Liver (tissue), 9 donors: Measurements from ENCODE around the gene VPS72. TPM values are rescaled to one million over a fixed set of nuclear protein-coding genes. Genes with fewer than 3 reads are reported as not detected.

Source experiments
- DNase-seq: peaks from one replicate; pipeline ENCODE4 v3.0.0-alpha.2; 2017; ENCODE audit warnings: low spot score
- H3K27ac ChIP-seq, 2 donors: one replicate each; pipeline ENCODE4 v1.7.0; 2013; ENCODE audit warnings: inconsistent platforms in 2 of 2, low read length in 2 of 2, control low read depth in 1 of 2, low read depth in 1 of 2, mild to moderate bottlenecking in 1 of 2
- H3K27me3 ChIP-seq, 4 donors: one replicate each; pipeline versions ENCODE4 v1.6.1 to v1.7.0; 2013; ENCODE audit warnings: low read length in 3 of 4, inconsistent platforms in 1 of 4, mild to moderate bottlenecking in 1 of 4, moderate library complexity in 1 of 4; ENCODE audit not compliant: control insufficient read depth in 4 of 4, insufficient read depth in 4 of 4
- H3K36me3 ChIP-seq, 4 donors: one replicate each; pipeline versions ENCODE4 v1.6.1 to v1.7.0; 2013; ENCODE audit warnings: low read length in 3 of 4, mild to moderate bottlenecking in 3 of 4, low read depth in 1 of 4, moderate library complexity in 1 of 4; ENCODE audit not compliant: control insufficient read depth in 4 of 4, insufficient read depth in 3 of 4
- H3K4me1 ChIP-seq, 4 donors: one replicate each; pipeline versions ENCODE4 v1.6.1 to v1.7.0; 2013; ENCODE audit warnings: low read length in 3 of 4, mild to moderate bottlenecking in 3 of 4, moderate library complexity in 1 of 4; ENCODE audit not compliant: control insufficient read depth in 4 of 4, insufficient read depth in 4 of 4
- H3K4me3 ChIP-seq, 3 donors: one replicate each; pipeline versions ENCODE4 v1.6.1 to v1.7.0; 2013; ENCODE audit warnings: low read length in 3 of 3, control low read depth in 1 of 3, low read depth in 1 of 3, mild to moderate bottlenecking in 1 of 3
- H3K9ac ChIP-seq, 2 donors: one replicate each; pipeline ENCODE4 v1.7.0; 2013; ENCODE audit warnings: low read length in 2 of 2, mild to moderate bottlenecking in 2 of 2, moderate library complexity in 2 of 2, control low read depth in 1 of 2, low read depth in 1 of 2
- H3K9me3 ChIP-seq, 4 donors: one replicate each; pipeline versions ENCODE4 v1.6.1 to v1.7.0; 2013; ENCODE audit warnings: low read length in 3 of 4; ENCODE audit not compliant: control insufficient read depth in 4 of 4
- CTCF ChIP-seq: fragments of 150-350 bp; IDR thresholded peaks from 2 replicates; pipeline ENCODE4 v1.5.1; 2017; ENCODE audit warnings: improper control_type of control experiment, low read depth, low read length; ENCODE audit not compliant: missing input control
- EGR1 ChIP-seq, 2 donors: IDR thresholded peaks; 2 replicates each; pipeline ENCODE4 v1.6.1; 2016 to 2018; ENCODE audit warnings: antibody characterized with exemption in 2 of 2, low read depth in 2 of 2
- FOXA1 ChIP-seq: IDR thresholded peaks from 2 replicates; pipeline ENCODE4 v1.6.1; 2016; ENCODE audit warnings: antibody characterized with exemption
- FOXA2 ChIP-seq: IDR thresholded peaks from 2 replicates; pipeline ENCODE4 v1.6.1; 2016; ENCODE audit warnings: antibody characterized with exemption
- GABPA ChIP-seq, 2 donors: IDR thresholded peaks in 1 of 2; conservative IDR thresholded peaks in 1 of 2; 2 replicates each; pipeline ENCODE4 v1.6.1; 2016; ENCODE audit warnings: antibody characterized with exemption in 2 of 2, mild to moderate bottlenecking in 1 of 2, moderate library complexity in 1 of 2
- HNF4A ChIP-seq, 2 donors: conservative IDR thresholded peaks; 2 replicates each; pipeline ENCODE4 v1.6.1; 2016; ENCODE audit warnings: antibody characterized with exemption in 2 of 2, mild to moderate bottlenecking in 2 of 2
- HNF4G ChIP-seq: IDR thresholded peaks from 2 replicates; pipeline ENCODE4 v1.6.1; 2016; ENCODE audit warnings: antibody characterized with exemption
- NR2F2 ChIP-seq: IDR thresholded peaks from 2 replicates; pipeline ENCODE4 v1.6.1; 2016; ENCODE audit warnings: antibody characterized with exemption
- RAD21 ChIP-seq, 2 donors: IDR thresholded peaks; 2 replicates each; pipeline ENCODE4 v1.6.1; 2016; ENCODE audit warnings: antibody characterized with exemption in 2 of 2, mild to moderate bottlenecking in 2 of 2
- RXRA ChIP-seq, 2 donors: IDR thresholded peaks; 2 replicates each; pipeline ENCODE4 v1.6.1; 2017 to 2018; ENCODE audit warnings: antibody characterized with exemption in 2 of 2, mild to moderate bottlenecking in 1 of 2
- SP1 ChIP-seq: IDR thresholded peaks from 2 replicates; pipeline ENCODE4 v1.6.1; 2018; ENCODE audit warnings: antibody characterized with exemption, mild to moderate bottlenecking
- TAF1 ChIP-seq: conservative IDR thresholded peaks from 2 replicates; pipeline ENCODE4 v1.6.1; 2016; ENCODE audit warnings: antibody characterized with exemption, mild to moderate bottlenecking
- YY1 ChIP-seq: IDR thresholded peaks from 2 replicates; pipeline ENCODE4 v1.6.1; 2016; ENCODE audit warnings: antibody characterized with exemption, mild to moderate bottlenecking
- ZBTB33 ChIP-seq: IDR thresholded peaks from 2 replicates; pipeline ENCODE4 v1.6.1; 2016; ENCODE audit warnings: antibody characterized with exemption
- WGBS: extraction: QIAGEN DNeasy Blood & Tissue Kit; methylation state at CpG from one replicate; pipeline ENCODE4 v1.1.7; 2013; 5-methylcytosine and 5-hydroxymethylcytosine counted together
- polyA plus RNA-seq, 2 donors: library from polyadenylated mRNA; stranded (reverse) in 1 of 2; unstranded in 1 of 2; fragments of 200-250 nt in 1 of 2; fragments of >200 nt in 1 of 2; fragmentation: Nextera tagmentation in 1 of 2; extraction: Ambion mirVana in 1 of 2; gene quantifications; one replicate each; pipeline versions ENCODE4 v1.2.1 to v1.2.3, GENCODE V29; 2013 to 2015
- total RNA-seq, 2 donors: library from RNA; depleted of rRNA; stranded (reverse); fragments of >200 nt; gene quantifications; one replicate each; pipeline ENCODE4 v1.2.3, GENCODE V29; 2014
- TF ChIP-seq, protein P1 (sequence below): IDR thresholded peaks from 2 replicates; pipeline ENCODE4 v1.6.1; 2016; ENCODE audit warnings: antibody characterized with exemption
- TF ChIP-seq, protein P2 (sequence below): IDR thresholded peaks from 2 replicates; pipeline ENCODE4 v1.6.1; 2016; ENCODE audit warnings: antibody characterized with exemption
- TF ChIP-seq, protein P3 (sequence below): IDR thresholded peaks from 2 replicates; pipeline ENCODE4 v1.6.1; 2016; ENCODE audit warnings: antibody characterized with exemption, mild to moderate bottlenecking
- donor health status: healthy.
- donor health status: healthy.
- donor health status: healthy.
- donor health status: healthy.
- donor health status: healthy.

VPS72 gene
- total and polyA plus RNA-seq, 4 donors: 10.7 to 16.0 (median 11.9) TPM

- H3K36me3 ChIP-seq: peaks cover 22 to 89% (median 77%) of the 10 kb centered on the region in 4 donors
- TF ChIP-seq, protein P1, sequence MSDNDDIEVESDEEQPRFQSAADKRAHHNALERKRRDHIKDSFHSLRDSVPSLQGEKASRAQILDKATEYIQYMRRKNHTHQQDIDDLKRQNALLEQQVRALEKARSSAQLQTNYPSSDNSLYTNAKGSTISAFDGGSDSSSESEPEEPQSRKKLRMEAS: no peak
- TF ChIP-seq GABPA (IDR thresholded peaks at IDR 0.05 in 1 of 2, conservative IDR thresholded peaks at IDR 0.05 in 1 of 2): no peak
- no peak for TF ChIP-seq RAD21 (IDR thresholded peaks at IDR 0.05)
- no peak for TF ChIP-seq RXRA (IDR thresholded peaks at IDR 0.05)
- TF ChIP-seq TAF1: no peak
- TF ChIP-seq HNF4G: no peak
- TF ChIP-seq EGR1 (IDR thresholded peaks at IDR 0.05; ENCODE audit: low read depth in 2 of 2): no peak
- TF ChIP-seq ZBTB33: no peak
- TF ChIP-seq, protein P2, sequence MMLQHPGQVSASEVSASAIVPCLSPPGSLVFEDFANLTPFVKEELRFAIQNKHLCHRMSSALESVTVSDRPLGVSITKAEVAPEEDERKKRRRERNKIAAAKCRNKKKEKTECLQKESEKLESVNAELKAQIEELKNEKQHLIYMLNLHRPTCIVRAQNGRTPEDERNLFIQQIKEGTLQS: no peak
- no peak for TF ChIP-seq YY1
- no peak for TF ChIP-seq NR2F2
- no peak for TF ChIP-seq CTCF
- 81% methylated on average over 6 of the region's 6 CpGs for WGBS
- no peak overlapping the region for H3K4me3 ChIP-seq
- no peaks in the 10 kb centered on the region for H3K4me1 ChIP-seq
- no peaks in the 10 kb centered on the region for H3K9me3 ChIP-seq
- H3K27ac ChIP-seq: no peak overlapping the region
- no peaks in the 10 kb centered on the region for H3K27me3 ChIP-seq
- no peak for DNase-seq
- H3K9ac ChIP-seq: no peak overlapping the region
These were observed 45.2 kb upstream of the VPS72 start for GRCh38 chr1:151235235-151235634.

GRCh38 chr1:151222130-151222529 is 32.1 kb upstream of the VPS72 start:
- 68% methylated on average over 4 of the region's 4 CpGs for WGBS
- DNase-seq: no peak
- TF ChIP-seq, protein P2: no peak
- TF ChIP-seq HNF4A (conservative IDR thresholded peaks at IDR 0.05) (no peak), ZBTB33 (no peak), NR2F2 (no peak), GABPA (IDR thresholded peaks at IDR 0.05 in 1 of 2, conservative IDR thresholded peaks at IDR 0.05 in 1 of 2) (no peak), FOXA2 (no peak), YY1 (no peak), TAF1 (no peak), CTCF (no peak), SP1 (no peak), FOXA1 (no peak)
- TF ChIP-seq, protein P3, sequence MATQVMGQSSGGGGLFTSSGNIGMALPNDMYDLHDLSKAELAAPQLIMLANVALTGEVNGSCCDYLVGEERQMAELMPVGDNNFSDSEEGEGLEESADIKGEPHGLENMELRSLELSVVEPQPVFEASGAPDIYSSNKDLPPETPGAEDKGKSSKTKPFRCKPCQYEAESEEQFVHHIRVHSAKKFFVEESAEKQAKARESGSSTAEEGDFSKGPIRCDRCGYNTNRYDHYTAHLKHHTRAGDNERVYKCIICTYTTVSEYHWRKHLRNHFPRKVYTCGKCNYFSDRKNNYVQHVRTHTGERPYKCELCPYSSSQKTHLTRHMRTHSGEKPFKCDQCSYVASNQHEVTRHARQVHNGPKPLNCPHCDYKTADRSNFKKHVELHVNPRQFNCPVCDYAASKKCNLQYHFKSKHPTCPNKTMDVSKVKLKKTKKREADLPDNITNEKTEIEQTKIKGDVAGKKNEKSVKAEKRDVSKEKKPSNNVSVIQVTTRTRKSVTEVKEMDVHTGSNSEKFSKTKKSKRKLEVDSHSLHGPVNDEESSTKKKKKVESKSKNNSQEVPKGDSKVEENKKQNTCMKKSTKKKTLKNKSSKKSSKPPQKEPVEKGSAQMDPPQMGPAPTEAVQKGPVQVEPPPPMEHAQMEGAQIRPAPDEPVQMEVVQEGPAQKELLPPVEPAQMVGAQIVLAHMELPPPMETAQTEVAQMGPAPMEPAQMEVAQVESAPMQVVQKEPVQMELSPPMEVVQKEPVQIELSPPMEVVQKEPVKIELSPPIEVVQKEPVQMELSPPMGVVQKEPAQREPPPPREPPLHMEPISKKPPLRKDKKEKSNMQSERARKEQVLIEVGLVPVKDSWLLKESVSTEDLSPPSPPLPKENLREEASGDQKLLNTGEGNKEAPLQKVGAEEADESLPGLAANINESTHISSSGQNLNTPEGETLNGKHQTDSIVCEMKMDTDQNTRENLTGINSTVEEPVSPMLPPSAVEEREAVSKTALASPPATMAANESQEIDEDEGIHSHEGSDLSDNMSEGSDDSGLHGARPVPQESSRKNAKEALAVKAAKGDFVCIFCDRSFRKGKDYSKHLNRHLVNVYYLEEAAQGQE: no peak
- Histone ChIP-seq H3K36me3 (peaks cover 4 to 14% (median 8%) of the 10 kb centered on the region in 4 donors), H3K27me3 (no peaks in the 10 kb centered on the region), H3K4me3 (no peak overlapping the region), H3K4me1 (no peaks in the 10 kb centered on the region), H3K27ac (no peak overlapping the region), H3K9ac (no peak overlapping the region), H3K9me3 (no peaks in the 10 kb centered on the region)
